NCI-H2227 (cell line): Measurements from ENCODE around the gene RAB11FIP3.

Source experiments
- DNase-seq: peaks from one replicate; lab custom pipeline; 2025; ENCODE audit not compliant: unreplicated experiment; lab: John Stamatoyannopoulos, UW

RAB11FIP3 gene

DNA sequence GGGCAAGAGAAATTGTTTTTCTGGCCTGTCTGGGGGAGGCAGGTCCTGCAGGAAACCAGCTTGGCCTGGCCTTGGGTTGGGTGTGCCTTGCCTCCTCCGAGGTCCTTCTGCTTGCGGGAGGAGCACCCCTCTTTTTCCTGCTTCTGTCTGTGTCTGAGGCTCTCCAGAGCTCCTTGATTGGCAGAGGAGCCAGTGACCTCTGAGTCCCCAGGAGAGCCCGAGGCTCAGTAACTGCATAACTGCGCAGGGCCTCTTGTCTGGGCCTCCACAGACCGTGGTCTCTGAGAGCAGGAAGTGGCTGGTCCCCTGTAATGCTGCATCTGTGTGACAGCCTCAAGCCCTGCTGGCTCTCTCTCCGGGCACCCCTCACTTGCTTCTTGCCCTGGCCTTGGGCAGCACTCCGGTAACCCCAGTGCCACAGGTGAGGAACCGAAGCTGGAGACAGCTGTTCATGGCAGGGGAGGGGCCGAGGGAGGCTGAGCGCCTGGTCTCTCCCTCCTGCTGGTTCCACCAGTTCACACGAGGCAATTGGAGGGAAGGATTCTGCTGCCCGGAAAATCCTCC, 103.6 kb downstream of the RAB11FIP3 start:
- DNase-seq, result peak; percentile 25

DNA sequence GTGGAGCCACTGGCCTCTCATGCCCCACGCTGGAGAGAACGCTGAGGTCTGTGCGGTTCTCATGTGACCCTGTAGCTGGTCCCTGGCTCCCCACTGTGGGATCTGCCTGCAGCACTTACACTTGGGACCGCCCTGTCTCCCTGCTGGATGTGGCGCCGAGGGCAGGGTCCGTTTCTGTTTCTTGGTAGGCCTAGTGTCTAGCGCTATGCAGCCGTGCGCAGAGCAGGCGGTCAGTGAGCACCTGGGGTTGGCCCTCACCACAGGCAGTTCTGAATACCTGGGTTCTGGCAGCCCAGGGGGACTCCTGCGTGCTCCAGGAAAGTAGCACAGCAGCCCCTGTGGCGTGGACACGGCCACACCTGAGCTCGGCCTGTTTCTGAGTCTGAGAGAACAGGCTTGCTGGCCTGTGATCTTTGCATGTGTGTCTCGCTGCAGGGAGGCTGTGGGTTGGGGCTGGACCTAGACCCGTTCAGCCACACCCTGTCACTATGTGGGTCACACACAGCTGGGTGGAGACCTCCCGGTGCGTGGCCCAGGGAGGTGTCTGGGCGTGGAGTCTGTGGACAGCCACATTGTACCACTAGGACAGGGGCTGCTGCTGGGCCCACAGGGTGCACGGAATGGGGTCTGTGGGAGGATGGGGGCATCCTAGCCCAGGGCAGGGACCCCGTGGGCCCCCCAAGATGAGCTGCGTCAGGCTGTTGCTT, 104.8 kb downstream of the RAB11FIP3 start:
- DNase-seq, result peak; percentile 25

DNA sequence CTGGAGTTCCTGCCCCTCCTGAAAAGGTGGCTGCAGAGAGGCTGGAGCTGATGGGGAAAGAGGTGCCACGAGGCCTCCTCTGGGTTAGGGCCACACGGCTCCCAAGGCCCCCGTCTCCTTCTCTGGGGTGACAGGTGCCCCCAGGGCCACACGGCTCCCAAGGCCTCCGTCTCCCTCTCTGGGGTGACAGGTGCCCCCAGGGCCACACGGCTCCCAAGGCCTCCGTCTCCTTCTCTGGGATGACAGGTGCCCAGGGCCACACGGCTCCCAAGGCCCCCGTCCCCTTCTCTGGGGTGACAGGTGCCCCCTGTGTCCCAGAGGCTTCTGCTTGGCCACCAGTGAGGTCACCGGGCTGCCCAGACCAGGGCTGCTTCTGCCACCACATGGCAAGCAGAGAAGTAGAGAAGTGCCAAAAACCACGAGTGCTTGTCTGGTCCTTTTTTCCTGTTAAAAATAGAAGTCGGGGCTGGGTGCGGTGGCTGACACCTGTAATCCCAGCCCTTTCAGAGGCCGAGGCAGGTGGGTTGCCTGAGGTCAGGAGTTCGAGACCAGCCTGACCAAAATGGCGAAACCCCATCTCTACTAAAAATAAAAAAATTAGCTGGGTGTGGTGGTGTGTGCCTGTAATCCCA, 106.2 kb downstream of the RAB11FIP3 start:
- no peak for DNase-seq

DNA sequence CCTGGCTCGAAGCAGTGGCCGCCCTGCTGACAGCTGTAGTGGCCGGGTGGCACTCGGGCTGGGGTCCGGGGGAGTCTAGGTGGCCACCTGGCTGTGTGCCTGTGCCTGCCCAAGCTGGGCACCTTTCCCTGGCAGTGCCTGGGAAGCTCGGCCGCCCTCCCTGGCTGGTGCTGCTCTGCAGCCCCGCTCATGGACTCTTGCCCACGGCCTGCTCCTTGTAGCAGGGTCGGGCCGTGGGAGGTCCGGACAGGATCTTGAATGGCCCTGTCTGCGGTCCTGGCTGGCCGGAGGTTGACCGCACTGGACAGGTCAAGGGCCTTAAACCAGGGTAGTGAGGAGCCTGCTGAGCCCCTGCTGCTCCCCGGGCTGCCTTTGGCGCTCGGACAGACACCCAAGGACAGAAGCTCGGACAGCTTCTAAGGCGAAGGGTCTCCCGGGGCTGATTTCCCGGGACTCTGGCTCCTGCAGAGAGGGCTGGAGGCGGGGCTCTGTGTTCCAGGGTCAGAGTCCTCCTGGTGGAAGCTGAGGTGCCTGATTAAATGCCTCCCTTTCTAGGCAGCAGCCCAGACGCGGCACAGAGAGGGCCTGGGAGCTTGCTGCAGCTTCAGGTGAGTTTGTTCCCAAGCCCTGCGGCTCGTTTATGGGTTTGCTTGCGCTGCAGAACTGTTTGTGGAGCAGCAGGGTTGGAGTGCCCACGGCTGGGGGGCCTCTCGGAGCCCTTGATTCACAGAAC, 108.1 kb downstream of the RAB11FIP3 start:
- DNase-seq, result peak; percentile 30

DNA sequence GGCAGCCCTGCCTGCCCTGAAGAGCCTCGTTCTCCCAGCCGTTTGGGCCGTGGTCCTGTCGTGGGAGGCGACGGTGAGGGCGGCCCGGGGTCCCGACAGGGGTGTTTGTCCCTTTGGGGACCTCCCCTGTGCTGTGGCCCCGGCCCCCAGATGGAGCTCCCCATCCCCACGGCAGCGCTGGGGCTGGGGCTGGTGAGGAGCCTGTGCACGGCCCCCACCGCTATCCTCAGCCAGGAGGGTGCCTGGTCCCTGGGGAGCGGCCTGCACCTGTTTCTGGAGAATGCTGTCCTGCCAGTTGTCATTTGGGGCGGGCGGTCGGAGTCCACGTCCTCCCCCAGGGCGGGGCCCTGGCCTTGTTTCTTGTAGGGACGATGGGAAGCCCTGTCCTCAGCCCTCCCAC, 108.7 kb downstream of the RAB11FIP3 start:
- no peak for DNase-seq

DNA sequence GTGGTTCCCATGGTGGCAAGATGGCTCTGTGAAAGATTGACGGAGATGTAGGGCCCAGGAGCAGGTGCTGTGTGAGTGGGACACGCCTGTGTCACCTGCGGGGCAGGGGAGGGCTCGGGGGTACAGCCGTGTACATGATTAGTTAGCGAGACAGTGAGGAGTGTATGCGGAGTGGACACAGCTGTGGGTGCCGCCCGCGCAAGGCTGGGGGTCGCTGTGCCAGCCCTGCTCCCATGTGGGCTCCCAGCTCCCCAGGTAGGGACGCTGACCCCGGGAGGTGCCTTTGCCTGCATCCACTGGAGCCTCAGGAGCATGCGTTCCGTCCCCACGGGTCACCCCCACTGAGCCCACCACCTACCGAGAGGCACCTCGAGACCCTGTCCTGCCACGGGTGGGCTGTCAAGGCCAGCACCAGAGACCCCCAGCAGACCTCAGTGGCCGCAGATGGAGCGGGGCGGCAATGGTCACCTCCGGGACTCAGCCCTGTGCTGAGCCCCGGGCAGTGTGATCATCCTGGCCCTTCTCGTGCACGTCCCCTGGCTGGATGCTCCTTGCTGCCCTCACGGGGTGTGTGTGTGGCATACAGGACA, 109.5 kb downstream of the RAB11FIP3 start:
- no peak for DNase-seq

DNA sequence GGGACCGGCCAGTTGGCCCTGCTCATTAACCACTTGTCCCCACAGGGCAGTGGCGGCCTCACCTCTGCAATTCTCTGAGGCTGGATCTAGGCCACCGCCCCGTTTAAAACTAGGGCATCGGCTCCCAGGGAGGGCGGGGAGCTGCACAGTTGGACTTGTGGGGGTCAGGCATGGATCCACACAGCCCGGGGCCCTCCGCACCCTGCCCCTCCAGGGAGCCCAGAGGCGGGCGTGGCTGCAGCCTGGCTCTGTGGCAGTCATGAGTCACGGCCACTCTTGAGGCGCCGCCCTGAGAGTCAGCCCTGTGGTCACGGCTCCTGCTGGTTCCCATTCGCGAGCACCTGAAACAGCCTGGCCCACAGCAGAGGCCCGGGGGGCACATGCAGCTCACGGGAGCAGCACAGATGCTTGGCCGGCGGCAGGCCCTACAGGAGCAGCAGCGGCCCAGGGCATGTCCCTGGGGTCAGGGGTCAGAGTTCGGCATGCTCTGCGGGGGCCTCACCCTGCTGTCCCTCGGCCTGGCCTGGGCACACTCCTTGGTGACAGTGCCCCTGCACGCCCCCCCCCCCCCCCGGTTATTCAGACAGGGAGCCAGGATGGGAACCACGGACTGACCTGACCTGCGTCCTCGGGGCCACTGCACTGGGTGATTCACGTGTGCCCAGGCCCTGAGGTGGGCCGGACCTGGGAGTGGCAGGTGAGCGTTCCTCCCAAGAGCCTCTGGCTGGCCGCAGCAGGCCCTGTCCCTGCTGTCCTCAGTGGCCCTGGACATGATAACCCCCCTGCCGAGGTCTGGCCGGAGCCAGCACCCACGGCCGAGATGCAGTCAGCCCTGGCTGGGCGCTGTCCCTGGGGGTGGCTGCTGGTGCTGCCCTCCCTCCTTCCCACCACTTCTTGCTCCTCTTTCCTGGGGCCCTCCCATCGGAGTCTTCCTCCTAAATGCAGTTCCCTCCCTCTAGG, 110.3 kb downstream of the RAB11FIP3 start:
- no peak for DNase-seq

DNA sequence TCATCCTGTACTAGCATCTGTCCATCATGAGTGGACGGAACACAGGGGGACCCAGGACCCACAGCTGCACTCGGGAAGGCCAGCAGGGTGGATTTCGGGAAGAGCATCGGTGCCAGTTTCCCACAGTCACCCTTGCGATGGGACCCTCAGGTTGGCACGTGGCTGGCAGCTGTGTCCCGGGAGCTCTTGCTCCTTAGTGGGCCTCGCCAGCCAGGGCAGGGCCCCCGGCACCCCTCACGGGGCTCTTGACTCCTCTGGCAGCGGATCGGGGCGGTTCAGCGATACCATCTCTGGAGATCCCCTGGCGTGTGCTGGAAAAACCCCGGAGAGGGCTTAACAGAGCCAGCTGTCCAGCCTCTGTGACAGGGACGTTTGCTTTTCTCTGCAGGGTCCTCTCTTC, 111.3 kb downstream of the RAB11FIP3 start:
- no peak for DNase-seq

DNA sequence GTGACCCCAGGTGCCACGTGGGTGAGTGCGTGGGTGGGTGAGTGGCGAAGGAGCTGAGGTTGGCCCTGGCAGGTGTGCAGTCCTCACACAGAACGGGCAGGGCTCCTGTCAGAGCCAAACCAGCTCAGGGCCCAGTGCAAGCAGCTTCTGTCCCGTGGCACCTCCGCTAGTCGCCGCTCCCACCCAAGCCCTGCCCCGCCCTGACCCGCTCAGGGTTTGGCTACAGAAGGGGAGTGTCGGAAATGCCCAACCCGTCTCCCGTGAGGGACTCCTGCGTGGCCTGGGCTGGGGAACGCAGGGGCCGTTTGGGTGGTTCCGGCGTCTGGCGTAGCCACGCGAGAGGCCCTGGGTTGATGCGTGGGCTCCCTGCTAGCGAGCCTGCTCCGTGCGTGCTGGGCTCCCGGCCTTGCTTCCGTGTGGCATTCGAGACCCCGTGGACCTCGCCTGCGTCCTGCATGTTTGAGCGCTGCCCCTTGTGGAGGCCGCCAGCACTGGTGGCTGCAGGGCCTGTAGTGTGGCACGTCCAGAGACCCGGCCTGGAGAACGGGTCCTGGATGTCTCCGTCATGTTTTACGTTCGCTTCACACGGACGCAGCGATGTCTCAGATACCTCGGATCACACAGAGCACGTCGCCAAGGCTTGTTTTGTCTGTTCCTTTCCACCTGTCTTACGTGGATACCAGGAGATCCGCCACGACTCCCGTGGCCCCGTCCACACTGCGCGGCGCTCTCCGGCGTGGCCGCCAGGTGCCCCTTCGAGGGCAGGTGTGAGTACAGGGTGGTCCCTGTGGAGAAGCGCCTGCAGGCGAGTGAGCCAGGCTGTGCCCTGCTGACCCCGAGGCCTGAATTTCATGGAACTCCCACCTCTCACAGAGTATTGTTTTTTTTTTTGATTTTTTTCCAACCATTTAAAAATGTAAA, 112.2 kb downstream of the RAB11FIP3 start:
- no peak for DNase-seq

DNA sequence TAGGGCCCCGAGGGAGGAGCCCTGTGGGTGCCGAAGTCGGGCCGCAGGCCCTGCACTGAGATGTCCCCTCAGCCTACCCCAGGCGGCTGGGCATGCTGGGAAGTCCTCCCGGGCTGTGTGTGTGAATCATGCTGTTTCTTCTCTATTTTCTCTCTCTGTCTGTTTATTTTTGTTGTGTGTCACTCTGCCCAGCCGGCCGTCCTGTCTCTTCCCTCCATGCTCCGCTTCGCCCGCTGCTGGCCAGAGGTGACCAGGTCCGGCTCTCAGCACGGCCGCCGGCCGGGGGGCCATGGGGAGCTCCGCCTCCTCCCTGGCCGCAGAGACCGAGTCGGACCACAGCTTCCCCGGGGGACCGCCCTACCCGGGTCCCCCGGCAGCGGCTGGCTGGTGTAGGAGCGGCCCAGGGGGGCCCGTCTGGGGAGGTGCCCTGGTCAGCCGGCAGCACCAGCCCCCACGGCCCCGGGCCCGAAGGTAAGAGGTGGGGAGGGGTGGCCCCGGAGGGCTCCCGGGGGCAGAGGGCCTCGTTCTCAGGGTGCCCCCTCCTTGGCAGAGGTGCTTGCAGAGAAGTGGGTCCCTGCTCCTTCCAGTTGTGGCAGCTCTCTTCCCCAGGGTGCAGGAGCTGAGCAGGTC, 114.6 kb downstream of the RAB11FIP3 start:
- no peak for DNase-seq

DNA sequence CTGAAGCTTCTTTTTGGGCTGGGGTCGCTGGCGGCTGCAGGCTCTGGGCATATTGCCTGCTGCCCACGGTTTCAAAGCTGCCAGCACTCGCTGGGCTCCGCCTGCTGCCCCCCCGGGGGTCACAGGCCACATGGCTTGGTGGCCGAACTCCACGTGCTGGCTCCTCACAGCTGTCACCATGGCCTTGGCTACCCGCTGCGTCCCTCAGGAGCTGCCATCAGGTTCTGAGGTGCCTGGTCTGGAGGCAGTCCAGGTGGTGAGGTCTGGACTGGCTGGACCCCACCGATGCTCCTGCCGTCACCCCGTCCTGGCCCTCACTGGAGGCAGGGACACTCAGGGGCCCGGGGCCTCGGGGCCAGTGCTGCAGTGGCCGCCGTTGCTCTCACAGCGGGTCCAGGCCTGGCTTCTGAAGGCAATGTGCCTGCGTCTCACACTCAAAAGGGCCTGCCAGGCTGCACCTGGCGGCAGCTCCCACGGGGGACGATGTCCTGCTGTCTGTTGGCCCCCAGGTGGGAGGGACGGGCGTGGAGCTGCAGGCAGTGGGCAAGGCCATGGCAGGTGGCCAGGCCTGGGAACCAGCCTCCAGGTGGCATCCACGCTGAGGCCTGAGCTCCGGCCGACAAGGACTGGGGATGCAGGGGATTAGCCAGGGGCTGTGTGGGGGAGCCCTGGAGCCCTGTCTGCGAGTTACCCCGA, 115.3 kb downstream of the RAB11FIP3 start:
- no peak for DNase-seq

DNA sequence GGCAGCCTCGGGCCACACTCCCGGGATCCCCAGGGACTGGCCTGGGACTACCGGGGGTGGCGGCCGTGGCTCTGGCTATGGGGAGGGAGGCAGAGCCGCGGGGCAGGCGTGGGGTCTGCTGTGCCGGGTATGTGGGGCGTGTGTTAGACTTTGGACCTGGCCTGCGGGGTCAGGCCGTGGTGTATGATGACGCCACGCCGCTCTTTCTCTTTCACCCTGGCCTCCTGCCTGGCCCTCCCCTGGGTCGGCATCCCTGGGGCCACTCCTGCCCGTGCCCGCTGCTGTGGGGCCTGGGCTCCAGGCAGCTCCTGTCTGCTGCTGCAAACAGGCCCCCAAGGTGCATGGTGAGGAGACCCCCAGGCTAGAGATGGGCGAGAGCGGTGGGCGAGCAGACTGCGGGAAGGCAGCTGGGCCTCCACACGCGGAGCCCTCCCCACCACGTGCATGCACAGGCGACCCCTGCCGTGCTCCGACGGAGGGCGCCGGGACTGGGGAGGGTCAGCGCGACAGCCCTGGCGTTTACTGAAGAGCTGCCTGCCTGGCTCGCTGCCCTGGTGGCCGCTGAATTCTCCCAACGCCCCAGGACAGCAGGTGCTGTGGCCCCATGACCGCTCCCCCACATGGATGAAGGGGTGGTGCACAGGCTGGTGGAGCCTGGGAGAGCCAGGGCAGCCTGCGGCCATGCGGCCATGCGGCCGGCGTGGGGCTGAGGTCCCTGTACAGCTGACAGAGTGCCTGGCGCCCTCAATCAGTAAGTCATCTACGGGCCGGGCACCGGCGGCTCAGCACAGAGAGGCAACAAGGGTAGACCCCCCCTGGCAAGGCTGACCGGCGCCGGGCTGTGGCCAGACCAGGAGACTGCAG, 118.1 kb downstream of the RAB11FIP3 start:
- no peak for DNase-seq

DNA sequence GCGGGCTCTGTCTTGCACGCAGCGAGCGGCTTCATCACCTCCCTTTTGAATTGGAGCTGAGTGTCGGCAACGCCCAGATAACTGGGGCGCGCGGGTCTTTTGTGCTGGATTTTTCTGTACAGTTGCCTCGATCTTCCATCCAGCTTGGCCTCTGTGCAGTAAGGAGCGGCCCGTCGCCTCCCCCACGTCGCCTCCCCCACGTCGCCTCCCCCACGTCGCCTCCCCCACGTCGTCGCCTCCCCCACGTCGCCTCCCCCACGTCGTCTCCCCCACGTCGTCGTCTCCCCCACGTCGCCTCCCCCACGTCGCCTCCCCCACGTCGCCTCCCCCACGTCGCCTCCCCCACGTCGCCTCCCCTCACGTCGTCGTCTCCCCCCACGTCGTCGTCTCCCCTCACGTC, 119.1 kb downstream of the RAB11FIP3 start:
- no peak for DNase-seq

DNA sequence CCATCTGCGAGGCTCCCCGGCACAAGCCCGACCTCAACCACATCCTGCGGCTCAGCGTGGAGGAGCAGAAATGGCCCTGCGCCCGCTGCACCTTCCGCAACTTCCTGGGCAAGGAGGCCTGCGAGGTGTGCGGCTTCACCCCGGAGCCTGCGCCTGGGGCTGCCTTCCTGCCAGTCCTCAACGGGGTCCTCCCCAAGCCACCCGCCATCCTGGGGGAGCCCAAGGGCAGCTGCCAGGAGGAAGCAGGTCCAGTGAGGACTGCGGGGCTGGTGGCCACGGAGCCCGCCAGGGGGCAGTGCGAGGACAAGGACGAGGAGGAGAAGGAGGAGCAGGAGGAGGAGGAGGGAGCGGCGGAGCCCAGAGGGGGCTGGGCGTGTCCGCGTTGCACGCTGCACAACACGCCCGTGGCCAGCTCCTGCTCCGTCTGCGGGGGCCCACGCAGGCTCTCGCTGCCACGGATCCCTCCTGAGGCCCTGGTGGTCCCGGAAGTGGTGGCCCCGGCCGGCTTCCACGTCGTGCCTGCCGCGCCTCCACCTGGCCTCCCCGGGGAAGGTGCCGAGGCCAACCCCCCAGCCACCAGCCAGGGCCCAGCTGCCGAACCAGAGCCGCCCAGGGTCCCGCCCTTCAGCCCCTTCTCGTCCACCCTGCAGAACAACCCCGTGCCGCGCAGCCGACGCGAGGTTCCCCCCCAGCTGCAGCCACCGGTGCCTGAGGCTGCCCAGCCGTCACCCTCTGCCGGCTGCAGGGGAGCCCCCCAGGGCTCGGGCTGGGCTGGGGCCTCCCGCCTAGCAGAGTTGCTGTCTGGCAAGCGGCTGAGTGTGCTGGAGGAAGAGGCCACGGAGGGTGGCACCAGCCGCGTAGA, 121.7 kb downstream of the RAB11FIP3 start:
- peak; percentile 33 for DNase-seq

DNA sequence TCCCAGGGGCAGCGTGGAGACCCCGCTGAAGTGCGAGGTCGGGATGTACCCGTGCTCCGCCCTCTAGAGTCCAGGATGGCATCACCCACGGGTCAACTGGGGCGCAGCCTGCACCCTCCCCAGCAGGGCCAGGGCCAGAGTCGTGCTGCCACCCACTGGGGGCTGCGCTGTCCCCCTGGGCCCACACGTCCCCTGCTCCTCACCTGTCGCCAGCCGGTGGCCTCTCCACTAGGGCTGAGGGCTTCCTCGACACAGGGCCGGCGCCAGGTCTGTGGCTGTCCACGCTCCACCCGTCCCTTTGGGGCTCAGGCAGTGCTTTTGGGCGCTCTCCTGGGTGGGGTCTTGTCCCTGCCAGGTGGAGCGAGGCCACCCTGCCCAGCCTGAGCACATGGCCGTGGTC, 123.1 kb downstream of the RAB11FIP3 start:
- DNase-seq, result no peak

DNA sequence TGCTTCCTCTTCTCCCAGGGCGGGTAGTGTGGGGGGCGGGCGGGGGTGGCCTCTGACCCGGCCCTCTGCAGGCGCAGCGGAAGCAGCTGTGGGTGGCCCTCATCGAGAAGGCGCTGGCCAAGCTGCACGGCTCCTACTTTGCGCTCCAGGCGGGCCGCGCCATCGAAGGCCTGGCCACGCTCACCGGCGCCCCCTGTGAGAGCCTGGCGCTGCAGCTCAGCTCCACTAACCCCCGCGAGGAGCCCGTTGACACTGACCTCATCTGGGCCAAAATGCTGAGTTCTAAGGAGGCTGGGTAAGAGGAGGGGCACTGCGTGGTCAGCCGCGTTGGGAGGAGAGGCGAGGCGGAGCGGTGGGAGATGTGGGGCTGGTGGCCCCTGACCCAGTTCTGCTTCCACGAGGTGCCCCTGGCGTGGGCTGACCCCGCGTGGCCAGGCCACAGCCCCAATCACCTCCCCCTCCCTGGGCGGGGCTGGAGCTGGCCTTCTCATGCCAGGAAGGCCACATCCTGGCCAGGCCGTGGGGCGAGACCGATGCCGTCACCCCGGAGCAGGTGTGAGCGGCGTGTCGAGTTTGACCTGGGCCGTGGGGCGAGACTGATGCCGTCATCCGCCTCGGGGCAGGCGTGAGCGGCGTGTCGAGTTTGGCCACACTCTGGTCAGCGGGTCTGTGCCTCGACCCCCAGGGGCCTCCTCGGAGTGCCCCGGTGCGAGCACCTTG, 124.3 kb downstream of the RAB11FIP3 start:
- DNase-seq, result no peak
